Measurements from ENCODE around the gene COL18A1.

The COL18A1 gene

DNA sequence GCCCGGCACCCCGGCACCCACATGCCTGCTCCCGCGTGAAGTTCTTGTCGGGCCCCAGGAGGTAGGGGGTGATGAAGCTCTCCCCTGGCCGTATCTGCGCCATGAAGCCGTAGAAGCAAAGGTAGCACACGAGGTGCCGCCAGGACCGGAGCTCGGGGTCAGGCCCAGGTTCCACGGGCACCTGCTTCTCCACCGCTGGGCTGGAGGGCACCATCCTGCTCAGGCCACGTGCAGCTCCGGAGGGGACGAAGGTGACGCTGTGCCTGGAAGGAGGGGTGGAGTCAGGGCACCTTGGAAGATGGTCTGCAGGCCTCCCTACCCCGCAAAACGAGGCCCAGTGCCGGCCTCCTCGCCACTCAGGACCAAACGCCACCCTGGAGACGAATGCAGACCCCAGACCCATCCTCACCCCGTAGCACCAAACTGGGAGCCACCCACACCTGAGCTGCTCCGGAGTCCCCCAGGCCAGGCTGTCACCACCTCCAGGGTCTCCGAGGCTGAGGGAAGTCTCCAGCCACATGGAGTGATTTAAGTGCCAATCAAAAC is 132.9 kb downstream of the COL18A1 start:
- DNase-seq, result no peak

DNA sequence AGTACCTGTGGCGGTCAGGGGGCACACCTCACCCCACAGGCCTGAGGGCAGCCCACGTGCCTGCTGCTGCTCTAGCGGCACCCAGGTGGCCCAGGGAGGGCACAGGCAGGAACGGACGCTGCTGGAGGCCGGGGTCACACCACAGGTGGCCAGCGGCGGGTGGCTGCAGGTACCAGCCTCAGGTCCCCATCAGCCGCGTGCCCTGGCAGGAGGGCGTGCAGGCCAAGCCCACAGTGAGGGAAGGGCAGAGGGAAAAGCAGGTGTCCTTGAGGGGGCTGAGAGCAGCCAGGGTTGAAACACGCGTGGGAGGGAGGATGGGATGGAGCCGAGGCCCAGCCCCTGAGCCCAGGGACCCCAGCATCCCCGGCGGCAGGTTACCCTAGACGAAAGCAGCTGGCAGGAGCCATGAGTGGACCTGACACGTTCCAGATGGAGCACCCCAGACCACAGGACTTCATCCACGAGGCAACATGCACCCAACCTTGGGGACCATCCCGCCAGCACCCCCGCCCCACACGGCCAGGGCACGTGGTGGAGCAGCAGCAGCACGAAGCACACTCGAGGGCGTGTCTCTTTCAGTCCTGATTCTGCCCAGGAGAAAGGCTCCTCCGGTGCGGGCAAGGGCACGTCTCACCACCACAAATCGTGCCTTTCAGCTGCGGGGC is 133.5 kb downstream of the COL18A1 start:
- peak in 1 of 2 donors; percentile 0 for DNase-seq

DNA sequence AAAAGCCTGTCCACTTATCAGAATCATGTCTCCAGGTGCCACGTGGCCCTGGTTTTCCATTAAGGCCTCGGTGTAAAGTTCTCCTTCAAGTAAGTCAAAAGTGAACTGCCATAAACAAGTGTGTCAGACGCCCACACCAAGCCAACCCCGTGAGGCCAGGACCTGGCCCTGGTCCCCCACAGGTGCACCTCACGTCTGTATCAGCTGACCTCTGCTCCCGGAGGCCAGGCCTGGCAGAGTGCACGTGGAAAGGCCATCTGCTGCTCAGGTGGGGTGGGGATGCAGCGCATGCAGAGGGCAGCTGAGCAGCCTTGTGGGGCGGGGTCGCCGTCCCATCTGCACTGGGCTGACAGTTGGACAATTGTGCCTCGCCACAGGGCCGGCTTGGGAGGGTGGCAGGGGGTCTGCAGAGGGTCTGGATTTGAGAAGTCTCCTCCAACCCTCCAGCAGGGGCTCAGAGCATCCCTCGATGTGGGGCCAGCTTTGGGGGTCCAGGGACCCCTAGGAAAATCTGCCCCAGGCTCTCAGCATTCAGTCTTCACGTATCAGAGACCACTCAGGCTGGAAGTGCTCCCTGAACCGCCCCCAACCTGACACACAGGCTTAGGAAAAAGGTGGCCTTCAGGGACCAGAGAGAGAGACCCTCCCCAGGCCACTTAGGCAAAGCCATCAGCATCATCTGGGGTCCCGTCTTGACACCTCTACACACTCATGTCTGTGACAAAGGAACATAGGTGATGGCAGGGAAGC is 134.3 kb downstream of the COL18A1 start:
- no peak for DNase-seq

DNA sequence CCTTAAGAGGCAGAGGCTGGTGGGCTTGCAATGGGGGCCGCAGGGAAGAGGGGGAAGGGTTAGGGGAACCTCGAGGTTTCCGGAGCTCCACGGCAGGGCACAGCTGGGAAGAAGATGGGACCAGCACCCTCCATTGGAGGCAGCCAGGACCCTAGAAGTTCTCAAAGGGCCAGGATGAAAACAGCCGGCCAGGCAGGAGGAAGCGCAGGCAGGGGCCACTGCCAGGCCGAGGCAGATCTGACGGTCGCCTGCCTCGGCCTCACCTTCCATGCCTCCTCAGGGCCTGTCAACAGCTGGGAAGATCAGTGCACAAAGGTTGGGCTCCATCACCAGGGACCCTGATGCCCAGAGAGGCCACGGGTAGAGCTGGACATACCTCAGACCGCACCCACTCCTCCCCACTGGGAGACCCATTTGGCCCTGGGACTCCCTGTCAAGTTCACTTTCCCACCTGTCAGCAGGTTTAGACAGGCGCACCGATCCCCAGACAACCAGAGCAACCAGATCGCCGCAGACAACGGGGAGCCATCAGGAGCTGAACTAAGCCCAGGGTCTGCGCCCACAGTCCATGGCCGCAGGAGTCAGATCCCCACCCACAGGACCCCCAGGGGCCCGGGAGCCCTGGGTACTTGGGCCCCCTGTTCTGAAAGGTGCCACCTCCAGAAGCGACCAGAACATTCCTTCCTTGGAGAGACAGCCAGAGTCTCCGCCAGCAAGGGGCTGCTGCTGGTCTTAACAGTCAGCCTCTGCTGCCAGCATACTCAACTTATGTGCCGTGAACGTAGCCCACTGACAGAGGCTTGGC is 135.0 kb downstream of the COL18A1 start:
- DNase-seq, result no peak

DNA sequence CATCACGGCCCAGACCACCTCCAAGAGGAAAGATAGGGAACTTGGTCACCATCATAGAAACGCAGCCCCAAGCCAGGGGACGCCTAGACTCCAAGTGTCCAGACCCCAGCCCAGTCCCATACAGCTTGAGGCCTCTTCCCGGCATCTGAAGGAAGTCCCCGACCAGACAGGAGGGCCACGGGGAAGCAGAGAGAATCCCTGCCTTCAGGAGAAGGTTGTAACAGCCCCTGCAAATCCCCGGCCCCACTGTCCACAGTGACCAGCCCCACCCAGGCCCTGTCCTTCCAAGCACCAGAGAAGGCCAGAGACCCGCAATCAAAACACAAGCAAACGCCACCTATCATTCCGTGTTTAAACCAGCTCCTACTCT is 135.6 kb downstream of the COL18A1 start:
- no peak for DNase-seq

DNA sequence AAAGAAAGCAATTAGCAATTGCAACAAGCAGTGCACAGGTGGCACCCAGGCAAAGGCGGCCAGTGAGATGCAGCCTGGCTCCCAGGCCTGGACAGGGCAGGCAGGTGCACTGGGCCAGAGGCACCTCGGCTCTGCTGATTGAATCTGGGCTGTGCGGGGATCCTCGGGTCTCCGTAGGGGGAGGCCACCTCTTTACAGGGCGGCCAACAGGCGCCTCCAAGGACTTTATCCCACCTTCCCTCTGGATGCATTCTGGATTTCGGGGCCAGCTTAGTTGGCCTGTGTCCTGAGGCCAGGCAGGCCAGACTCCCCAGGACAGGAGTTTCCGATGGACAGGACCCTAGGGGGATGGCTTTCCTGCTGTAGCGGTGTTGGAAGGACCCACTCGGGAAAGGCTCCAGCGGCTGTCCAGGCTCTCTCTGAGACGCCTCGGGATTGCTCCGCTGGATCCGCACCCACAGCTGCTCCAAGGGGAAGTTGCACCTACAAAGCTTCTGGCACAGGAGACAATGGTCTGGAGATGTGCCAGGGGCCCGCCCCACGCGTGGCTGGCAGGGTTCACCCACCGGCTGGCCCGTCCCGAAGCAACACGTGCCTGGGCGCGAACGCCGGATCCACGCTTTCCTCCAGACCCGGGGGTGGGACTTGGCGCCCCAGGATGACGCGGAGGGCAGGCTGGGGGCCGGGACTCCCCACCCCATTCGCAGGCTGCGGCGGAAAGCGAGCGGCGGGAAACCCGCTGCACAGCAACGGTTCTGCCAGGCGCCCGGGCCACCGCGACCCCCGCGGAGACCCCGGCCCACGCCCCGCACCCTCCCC is 136.5 kb downstream of the COL18A1 start:
- DNase-seq, result peak; percentile 76 to 78

DNA sequence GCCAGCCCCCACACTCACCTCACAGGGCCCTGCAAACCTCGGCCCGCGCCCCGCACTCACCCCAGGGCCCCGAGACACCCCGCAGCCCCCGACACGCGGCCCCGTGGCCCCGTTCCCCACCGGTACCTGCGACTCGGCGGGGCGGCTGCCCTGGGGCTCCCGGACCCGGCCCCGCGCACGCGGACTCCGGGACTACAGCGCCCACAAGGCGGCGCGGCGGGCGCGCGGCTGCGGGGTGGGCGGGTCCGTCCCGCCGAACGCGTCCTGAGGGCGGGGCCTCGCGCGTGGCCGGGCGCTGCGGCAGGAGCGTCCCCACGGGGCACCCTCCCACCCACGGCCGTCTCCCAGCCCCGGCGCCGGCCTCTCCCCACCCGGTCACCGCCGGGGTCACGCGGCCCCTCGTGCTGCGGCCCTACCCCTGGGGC is 137.3 kb downstream of the COL18A1 start, which contains the start of gene SLC19A1:
SLC19A1 (minus strand) TSS at position 199 of the 425 bp plus-strand sequence. CDS start 4,481 bp downstream, outside the sequence.
- peak; percentile 76 to 77 for DNase-seq

DNA sequence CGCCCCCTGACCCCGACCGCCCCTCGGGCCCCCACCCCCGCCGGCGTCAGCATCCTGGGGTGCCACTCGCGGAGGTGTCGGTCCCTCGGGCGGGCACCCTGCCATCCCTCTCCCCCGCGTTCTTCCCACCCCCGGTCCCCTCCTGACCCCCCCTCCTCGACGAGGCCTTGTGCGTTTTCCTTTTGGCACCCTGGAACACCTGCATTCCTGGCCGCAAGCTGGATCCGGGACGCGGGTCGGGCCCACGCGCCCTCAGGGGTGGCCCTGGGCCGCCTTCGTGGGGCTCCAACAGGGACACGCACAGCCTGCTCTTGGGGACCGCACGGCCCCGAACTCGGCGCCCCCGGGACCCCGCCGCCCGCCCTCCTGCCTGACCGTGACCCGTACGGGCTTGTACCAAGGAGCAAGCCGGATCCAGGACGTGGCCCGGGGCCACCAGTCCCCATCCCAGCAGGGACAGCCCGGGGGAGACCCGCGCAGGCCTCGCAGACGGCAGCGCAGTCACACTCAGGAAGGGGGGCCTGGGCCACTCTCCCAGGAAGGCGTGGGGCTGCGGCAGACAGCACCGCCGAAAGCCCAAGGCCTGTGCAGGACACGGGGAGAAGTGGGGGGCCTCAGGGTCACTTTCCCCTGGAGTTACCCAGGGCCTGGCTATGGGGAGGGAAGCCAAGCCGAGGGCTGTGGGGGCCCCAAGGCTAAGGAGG is 137.9 kb downstream of the COL18A1 start:
- DNase-seq, result no peak

DNA sequence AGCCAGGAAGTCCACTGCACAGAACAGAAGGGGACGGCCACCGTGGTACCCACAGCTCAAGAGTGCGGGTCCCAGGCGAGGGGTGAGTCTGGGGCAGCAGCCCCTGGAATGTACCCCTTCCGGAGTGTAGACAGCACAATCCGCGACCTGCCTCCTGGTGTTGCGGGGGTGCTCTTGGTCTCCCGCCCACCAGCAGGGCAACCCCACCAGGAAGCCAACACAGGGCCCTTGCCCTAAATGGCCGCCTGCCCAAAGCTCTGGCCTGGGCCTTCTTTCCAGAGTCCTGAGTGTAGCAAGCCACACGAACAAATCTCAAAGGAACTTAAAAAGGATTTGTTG is 138.4 kb downstream of the COL18A1 start:
- DNase-seq, result no peak

DNA sequence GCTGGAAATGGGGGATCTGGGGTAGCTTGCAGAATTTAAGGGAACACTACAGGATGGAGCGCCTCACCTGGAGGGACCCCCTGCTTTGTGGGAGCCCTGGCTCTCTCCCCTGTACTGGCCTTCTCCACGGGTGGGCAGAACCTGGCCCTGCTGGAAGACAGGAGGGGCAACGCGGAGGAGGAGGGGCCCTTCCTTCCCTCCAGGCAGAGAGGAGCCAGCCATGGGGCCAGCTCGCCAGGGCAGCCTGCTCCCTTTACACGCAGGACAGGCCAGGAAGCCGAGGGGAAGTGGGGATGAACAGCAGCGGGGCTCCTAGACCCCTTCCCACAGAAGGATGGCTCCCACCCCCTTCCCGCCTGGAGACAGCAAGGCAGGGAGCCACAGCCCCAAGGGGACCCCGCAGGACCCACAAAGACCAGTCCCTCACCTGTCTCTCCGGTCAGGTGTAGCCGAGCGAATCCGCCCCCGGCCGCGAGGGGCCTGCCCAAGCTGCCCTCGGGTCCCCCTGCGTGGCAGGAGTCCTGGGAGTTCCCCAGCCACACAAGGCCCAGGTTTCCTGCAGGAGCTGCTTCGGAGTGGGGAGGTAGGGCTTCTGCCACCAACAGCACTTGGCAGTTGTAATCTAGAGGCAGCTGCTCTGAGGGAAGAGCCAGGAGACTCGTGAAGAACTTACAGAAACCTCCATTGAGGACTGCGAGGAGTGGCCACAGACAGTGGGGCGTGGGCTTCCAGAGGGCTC is 138.9 kb downstream of the COL18A1 start:
- DNase-seq, result no peak

DNA sequence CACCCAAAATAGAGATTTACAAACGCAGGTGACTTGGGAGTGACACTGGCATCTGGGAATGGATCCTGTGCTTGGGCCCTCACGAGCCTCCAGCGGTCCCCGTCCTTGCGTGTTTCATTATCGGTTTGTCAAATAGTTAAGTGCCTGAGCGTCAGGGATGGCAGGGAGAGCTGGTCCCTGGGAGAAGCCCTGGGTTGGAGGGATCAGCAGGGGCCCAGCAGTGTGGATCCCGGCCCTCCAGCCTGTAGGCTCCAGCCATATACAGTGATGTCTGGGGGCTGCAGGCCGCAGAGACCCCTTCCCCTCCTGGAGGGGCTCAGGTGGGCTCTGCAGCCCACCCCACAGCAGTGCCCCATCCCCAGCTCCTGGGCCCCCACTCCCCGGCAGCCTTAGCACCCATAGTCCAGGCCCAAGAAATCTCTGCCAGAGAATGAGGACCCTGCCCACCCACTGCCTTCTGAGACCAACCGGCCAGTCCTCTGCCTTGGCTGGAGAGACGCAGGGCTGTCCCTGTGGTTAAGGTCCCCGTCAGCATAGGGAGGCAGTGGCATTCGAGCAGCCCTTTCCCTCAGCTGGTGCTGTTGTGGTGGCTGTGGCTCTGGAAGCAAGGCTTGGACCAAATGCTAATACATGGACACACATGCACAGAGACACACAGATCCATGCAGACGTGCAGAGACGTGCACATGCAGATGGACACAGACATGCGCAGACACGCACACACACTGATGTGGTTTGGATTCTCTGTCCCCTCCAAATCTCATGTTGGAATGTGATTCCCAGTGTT is 139.7 kb downstream of the COL18A1 start:
- no peak for DNase-seq

DNA sequence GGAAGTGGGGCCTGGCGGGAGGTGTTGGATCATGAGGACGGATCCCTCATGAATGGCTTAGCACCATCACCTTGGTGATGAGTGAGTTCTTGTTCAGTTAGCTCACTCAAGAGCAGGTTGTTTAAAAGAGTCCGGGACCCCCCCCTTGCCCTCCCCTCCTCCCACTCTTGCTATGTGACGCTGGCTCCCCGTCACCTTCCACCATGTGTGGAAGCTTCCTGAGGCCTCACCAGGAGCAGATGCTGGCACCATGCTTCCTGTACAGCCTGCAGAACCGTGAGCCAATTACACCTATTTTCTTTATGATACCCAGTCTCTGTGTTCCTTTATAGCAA is 140.2 kb downstream of the COL18A1 start:
- no peak for DNase-seq

DNA sequence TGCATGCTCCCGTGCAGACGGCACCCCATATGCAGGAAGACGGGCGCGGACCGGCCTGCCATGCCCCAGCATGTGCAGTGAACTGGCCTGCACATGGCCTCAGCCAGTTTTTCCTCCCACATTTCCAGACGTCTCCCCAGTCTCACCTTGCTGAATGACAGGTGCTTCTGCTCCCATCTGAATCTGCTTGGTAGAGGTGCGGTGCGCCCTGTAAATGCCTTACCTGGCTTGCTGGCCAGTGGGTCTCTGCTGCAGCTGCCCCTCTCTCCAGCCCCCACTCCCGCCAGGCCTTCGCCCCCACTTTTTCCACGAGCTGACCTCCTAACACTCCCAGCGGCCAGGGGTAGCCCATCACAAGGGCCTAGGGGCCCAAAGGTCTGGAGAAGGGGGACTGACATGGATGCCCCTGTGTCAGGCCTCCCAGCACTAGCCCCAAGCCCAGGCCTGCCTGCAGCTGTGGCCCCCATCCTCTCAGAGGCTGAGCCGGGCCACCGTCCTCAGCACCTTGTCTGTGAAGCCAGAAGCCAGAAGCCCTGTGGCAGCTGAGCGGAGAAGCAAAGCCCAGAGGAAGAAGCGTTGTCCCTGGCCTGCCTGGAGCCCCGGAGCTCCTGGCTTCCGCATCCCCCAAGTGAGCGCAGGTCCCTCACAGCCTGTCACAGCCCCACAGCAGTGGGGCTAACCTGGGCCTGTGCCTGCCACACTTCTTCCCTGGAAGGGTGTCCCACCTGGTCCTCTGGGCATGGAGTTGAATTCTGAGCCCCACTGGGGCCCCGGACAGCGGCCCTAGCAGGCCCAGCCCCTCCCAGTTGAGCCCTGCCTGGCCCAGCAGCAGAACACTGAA is 140.9 kb downstream of the COL18A1 start:
- no peak for DNase-seq

DNA sequence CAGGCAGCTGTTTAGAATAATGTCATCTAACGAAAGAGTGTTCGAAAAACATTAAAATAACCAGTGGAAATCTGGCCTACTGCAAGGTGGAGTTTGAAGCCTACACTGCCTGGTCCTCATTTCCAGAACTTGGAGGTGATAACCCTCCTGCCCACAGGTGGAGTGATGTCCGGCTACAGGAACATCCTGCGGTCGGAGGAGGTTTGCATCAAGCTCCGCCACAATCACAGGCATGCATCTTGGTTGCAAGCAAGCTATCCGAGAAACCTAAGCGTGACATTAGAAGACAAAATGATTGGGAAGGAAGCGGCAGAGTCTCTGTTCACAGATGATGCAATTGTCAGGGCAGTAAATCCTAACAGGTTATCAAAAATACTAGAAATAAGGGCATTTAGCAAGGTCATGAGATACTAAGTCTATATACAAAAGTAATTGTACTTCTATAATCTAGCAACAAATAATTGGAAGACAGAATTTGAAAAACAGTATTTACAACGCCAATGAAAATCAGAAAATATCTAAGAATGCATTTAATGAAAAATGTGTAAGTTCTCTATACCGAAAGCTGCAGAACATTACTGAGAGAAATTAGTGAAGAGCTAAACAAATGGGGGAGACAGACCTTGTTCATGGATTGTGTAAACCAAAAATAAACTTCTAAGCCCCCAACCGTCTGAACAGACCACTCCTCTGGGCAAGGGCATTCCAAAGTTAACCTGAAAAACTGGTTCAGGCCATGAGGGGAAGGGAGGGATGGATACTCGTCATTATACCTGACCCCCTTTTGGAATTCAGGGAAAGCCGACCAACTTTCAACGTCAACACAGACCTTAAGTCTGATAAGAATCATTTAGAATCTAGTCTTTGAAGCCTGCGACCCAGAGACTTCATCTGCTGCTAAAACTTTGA is 141.9 kb downstream of the COL18A1 start:
- no peak for DNase-seq

DNA sequence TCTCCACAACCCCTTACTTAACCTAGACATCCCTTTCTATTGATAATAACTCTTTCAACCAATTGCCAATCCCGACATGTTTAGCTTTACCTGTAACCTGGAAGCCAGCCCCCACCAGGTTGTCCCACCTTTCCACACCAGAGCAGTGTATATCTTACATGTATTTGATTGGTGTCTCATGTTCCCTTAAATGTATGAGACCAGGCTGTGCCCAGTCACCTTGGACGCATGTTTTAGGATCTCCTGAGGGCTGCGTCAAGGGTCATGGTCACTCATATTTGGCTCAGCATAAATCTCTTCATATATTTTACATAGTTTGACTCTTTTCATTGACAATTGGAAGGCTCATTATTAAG is 142.6 kb downstream of the COL18A1 start:
- no peak for DNase-seq

DNA sequence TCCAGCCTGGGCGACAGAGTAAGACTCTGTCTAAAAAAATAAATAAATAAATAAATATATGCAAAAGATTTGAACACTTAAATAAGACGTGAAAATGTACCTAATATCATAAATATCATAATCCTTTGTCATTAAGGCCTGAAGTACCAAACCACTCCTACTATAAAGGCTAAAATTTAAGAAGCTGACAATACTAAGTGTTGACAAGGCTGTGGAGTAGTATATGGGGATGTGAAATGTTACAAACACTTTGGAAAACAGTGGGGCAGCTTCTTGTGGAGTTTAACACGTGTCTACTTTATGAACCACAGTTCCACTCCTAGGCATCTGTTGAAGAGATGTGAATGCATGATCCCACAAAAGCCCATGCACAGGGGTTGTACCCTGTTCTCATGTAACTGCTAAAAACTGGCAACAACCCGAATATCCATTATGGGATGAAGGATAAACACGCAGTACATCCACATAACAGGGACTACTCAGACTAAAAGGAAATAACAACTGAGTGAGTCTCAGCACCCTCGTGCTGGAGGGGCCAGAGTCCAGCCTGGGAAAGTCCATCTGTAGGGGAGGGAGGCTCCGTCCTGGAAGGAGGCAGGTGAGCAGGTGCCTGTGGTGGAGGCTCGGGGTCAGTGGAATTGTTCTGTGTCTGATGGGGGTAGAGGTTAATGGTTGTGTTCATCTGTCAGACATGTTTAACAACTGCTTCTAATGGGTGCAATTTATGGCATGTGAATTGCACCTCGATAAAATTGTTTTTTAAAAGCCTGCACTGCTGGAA is 143.9 kb downstream of the COL18A1 start:
- DNase-seq, result no peak

DNA sequence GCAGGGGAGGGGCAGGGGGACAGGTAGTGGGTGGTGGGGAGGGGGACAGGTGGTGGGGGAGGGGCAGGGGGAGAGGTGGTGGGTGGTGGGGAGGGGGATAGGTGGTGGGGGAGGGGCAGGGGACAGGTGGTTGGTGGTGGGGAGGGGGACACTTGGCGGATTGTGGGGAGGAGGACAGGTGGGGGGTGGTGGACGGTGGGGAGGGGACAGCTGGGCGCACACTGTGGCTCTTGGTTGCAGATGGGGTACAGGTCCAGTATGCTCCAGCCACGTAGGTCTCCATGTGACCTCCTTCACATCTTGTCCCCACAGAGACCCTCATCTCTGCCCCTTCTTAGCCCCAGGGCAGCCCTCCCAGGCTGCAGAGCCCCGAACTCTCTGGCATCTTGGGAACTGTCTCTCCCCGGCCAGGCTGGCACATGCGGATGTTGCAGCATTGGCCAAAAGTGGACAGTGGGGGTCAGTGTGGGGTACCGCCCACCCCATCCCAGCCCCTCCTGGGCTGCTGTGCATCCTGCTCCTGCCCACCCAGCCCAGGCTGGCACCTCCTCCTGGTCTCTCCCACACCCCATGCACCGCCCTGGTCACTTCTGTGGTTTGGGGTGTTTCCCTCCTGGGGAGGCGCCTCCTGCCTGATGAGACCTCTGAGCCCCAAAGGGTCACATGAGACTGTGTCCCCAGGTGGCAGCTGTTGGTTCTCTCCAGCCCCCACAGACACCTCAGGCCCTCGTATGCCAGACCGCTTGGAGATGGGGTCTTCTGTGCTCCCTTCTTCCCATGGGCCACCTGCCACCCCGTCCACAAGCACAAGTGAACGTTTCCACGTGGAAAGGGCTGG is 144.9 kb downstream of the COL18A1 start:
- DNase-seq, result peak in 1 of 2 donors; percentile 35

Measured in CD4-positive, alpha-beta T cell treated with Interleukin-1 beta for 1 hour (primary cell).